K562 (cell line): ENCODE data around the gene NAV2. TPM values are rescaled to one million over a fixed set of nuclear protein-coding genes. Genes with fewer than 3 reads are reported as not detected.

Experiments used
- ATAC-seq: fragments of 200-7000 bp; cut with Tn5 transposase; 3 replicates; pipeline ENCODE4 v1.9.1; 2020; ENCODE audit warnings: moderate library complexity
- BruUV-seq: library from RNA; stranded (reverse); fragments of 400-500 nt; replicated peaks from 2 replicates; lab custom pipeline; 2021; lab: Mats Ljungman, UMichigan
- CTCF ChIA-PET: fragments of 300-600 bp; formaldehyde crosslinking; extraction: SDS; loops from one replicate; lab custom pipeline; 2021; ENCODE audit warnings: low intra/inter-chr PET ratio; lab: Yijun Ruan, JAX
- POLR2A ChIA-PET: fragments of 300-600, 350-650 bp; sonication (Branson Sonifier 250); formaldehyde crosslinking; extraction: SDS; loops from one replicate; lab custom pipeline; 2021; ENCODE audit warnings: antibody characterized with exemption, inconsistent platforms; lab: Yijun Ruan, JAX
- DNase-seq, 4 experiments: peaks; one replicate each; pipeline versions ENCODE4 v3.0.0 to v3.0.0-alpha.2; 2011 to 2018; ENCODE audit warnings: low spot score in 3 of 4, mixed read lengths in 3 of 4; ENCODE audit errors: extremely low read depth in 1 of 4
- FAIRE-seq: peaks from 2 replicates; lab custom pipeline; 2011; peaks lifted over from hg19 to GRCh38; lab: Jason Lieb, UNC
- H2AFZ ChIP-seq: 2 replicates; pipeline ENCODE4 v1.6.0; 2011; ENCODE audit warnings: low read depth, low read length, control low read depth, inconsistent platforms
- H3K27ac ChIP-seq: fragments of 200-600 bp; 3 replicates; pipeline ENCODE4 v1.8.0; 2011; ENCODE audit warnings: low read depth, mild to moderate bottlenecking, control low read depth, inconsistent platforms, low read length, moderate library complexity, mixed read lengths; ENCODE audit errors: extremely low read depth
- H3K27me3 ChIP-seq, 2 experiments: fragments of 300-600 bp in 1 of 2; 2 replicates in 1 of 2; 3 replicates in 1 of 2; pipeline versions ENCODE4 v1.6.0 to v1.8.0; 2011; ENCODE audit warnings: inconsistent platforms in 2 of 2, low read length in 2 of 2, mild to moderate bottlenecking in 1 of 2, mixed read lengths in 1 of 2, moderate library complexity in 1 of 2; ENCODE audit not compliant: control insufficient read depth in 2 of 2, insufficient read depth in 2 of 2
- H3K36me3 ChIP-seq: fragments of 300-600 bp; 3 replicates; pipeline ENCODE4 v1.8.0; 2011; ENCODE audit warnings: mild to moderate bottlenecking, low read length, inconsistent platforms; ENCODE audit not compliant: control insufficient read depth, insufficient read depth
- H3K4me1 ChIP-seq, 2 experiments: fragments of 200-600 bp in 1 of 2; replicated peaks in 1 of 2; 2 replicates in 1 of 2; 3 replicates in 1 of 2; pipeline versions ENCODE4 v1.5.1 to v1.8.0; 2011; ENCODE audit warnings: inconsistent platforms in 2 of 2, low read length in 2 of 2, mild to moderate bottlenecking in 1 of 2, mixed read lengths in 1 of 2, moderate library complexity in 1 of 2; ENCODE audit not compliant: control insufficient read depth in 2 of 2, insufficient read depth in 2 of 2
- H3K4me2 ChIP-seq: 2 replicates; pipeline ENCODE4 v1.6.1; 2011; ENCODE audit warnings: low read length, control low read depth, inconsistent platforms, mixed read lengths; ENCODE audit not compliant: insufficient read depth
- H3K4me3 ChIP-seq: fragments of 200-600 bp; sonication (generic), shearing (Covaris generic); 2 replicates; pipeline ENCODE4 v1.5.1; 2016; ENCODE audit warnings: control low read depth, inconsistent platforms
- H3K79me2 ChIP-seq: fragments of 200-600 bp; 3 replicates; pipeline ENCODE4 v1.8.0; 2011; ENCODE audit warnings: low read length, inconsistent platforms; ENCODE audit not compliant: control insufficient read depth, insufficient read depth
- H3K9ac ChIP-seq, 2 experiments: 2 replicates each; pipeline versions ENCODE4 v1.6.0 to v1.6.1; 2011; ENCODE audit warnings: low read depth in 2 of 2, low read length in 2 of 2, control low read depth in 1 of 2, inconsistent platforms in 1 of 2, mild to moderate bottlenecking in 1 of 2, mixed read lengths in 1 of 2; ENCODE audit not compliant: insufficient read depth in 1 of 2
- H3K9me1 ChIP-seq: one replicate; pipeline ENCODE4 v1.6.0; 2011; ENCODE audit warnings: inconsistent platforms, mild to moderate bottlenecking, low read length, moderate library complexity; ENCODE audit not compliant: control insufficient read depth, insufficient read depth
- H3K9me3 ChIP-seq: replicated peaks from 2 replicates; pipeline ENCODE4 v1.5.1; 2011; ENCODE audit warnings: low read depth, low read length, inconsistent platforms; ENCODE audit not compliant: control insufficient read depth, insufficient read depth
- H4K20me1 ChIP-seq: replicated peaks from 2 replicates; pipeline ENCODE4 v1.6.1; 2011; ENCODE audit warnings: low read length, inconsistent platforms, mixed read lengths; ENCODE audit not compliant: control insufficient read depth, insufficient read depth
- ATF3 ChIP-seq, 2 experiments: fragments of 450-650 bp in 1 of 2; sonication (generic) in 1 of 2; formaldehyde crosslinking in 1 of 2; IDR thresholded peaks in 1 of 2; conservative IDR thresholded peaks in 1 of 2; 2 replicates each; pipeline versions ENCODE4 v1.6.1 to v1.8.1; 2016 to 2023; ENCODE audit warnings: mild to moderate bottlenecking in 2 of 2, moderate library complexity in 2 of 2, inconsistent platforms in 1 of 2, missing genetic modification reagents in 1 of 2
- DPF2 ChIP-seq: fragments of 450-650 bp; IDR thresholded peaks from 2 replicates; pipeline ENCODE4 v1.6.1; 2016
- EGR1 ChIP-seq: fragments of 450-650 bp; conservative IDR thresholded peaks from 2 replicates; pipeline ENCODE4 v1.6.1; 2017; ENCODE audit warnings: mild to moderate bottlenecking
- ERF ChIP-seq: fragments of 450-650 bp; formaldehyde crosslinking; IDR thresholded peaks from 2 replicates; pipeline ENCODE4 v1.4.0; 2020; ENCODE audit warnings: mild to moderate bottlenecking, mixed read lengths
- MAFF ChIP-seq: IDR thresholded peaks from 2 replicates; pipeline ENCODE4 v1.6.1; 2012; ENCODE audit warnings: low read length, improper control_type of control experiment
- NCOR1 ChIP-seq: fragments of 450-650 bp; IDR thresholded peaks from 2 replicates; pipeline ENCODE4 v1.6.1; 2016; ENCODE audit warnings: mild to moderate bottlenecking, moderate library complexity
- NFIC ChIP-seq: fragments of 450-650 bp; IDR thresholded peaks from 2 replicates; pipeline ENCODE4 v1.6.1; 2017; ENCODE audit warnings: mild to moderate bottlenecking, inconsistent platforms
- POLR2G ChIP-seq: fragments of 200-400 bp; formaldehyde crosslinking; IDR thresholded peaks from 2 replicates; pipeline ENCODE4 v1.6.1; 2017; ENCODE audit warnings: low read depth, mild to moderate bottlenecking, antibody characterized with exemption, low read length, moderate library complexity
- PRDM10 ChIP-seq: fragments of 450-650 bp; IDR thresholded peaks from 2 replicates; pipeline ENCODE4 v1.6.1; 2018; ENCODE audit not compliant: partially characterized antibody
- SFPQ ChIP-seq: fragments of 200-400 bp; formaldehyde crosslinking; IDR thresholded peaks from 2 replicates; pipeline ENCODE4 v1.6.1; 2017; ENCODE audit warnings: mild to moderate bottlenecking, low read depth, low read length, moderate library complexity
- TBL1XR1 ChIP-seq, 2 experiments: IDR thresholded peaks; 2 replicates each; pipeline ENCODE4 v1.6.1; 2012; ENCODE audit warnings: improper control_type of control experiment in 2 of 2, low read length in 2 of 2, mild to moderate bottlenecking in 1 of 2
- USF1 ChIP-seq: sonication (generic); formaldehyde crosslinking; IDR thresholded peaks from 2 replicates; pipeline ENCODE4 v1.9.0; 2022; ENCODE audit warnings: mild to moderate bottlenecking, missing genetic modification reagents
- ZNF232 ChIP-seq: sonication (generic); formaldehyde crosslinking; IDR thresholded peaks from 2 replicates; pipeline ENCODE4 v1.8.0; 2022; ENCODE audit warnings: mild to moderate bottlenecking, missing genetic modification reagents
- ZNF354B ChIP-seq: fragments of 250-450 bp; sonication (Bioruptor Pico); IDR thresholded peaks from 2 replicates; pipeline ENCODE4 v1.4.0; 2020
- WGBS: fragments of 100-300 bp; shearing (Covaris generic); methylation state at CpG from one replicate; pipeline ENCODE4 v1.1.6; 2016; ENCODE audit warnings: low coverage, mixed read lengths; ENCODE audit not compliant: insufficient coverage; ENCODE audit errors: missing lambda C conversion rate; 5-methylcytosine and 5-hydroxymethylcytosine counted together
- in situ Hi-C: fragments of 300-500 bp; cut with MboI; formaldehyde crosslinking; loops from 4 replicates; pipeline ENCODE4 v1.15.0; 2018; ENCODE audit warnings: inconsistent platforms, mixed read lengths
- intact Hi-C: fragments of 100-400 bp; cut with micrococcal nuclease; formaldehyde crosslinking; loops from 2 replicates; pipeline ENCODE4 v1.14.2; 2022
- polyA plus RNA-seq, 8 experiments: library from polyadenylated mRNA; depleted of rRNA in 4 of 8; stranded (reverse) in 5 of 8; unstranded in 3 of 8; fragments of >200 nt; fragmentation: Nextera tagmentation in 2 of 8; fragmentation: Illumina TruSeq in 1 of 8; extraction: Ambion mirVana in 2 of 8; extraction: Trizol in 1 of 8; gene quantifications; 2 replicates each; pipeline versions ENCODE4 v1.2.1 to v1.2.3, GENCODE V29; 2011 to 2014; ENCODE audit warnings: inconsistent platforms in 1 of 8, missing spikeins in 1 of 8
- total RNA-seq, 7 experiments: library from RNA; depleted of rRNA in 6 of 7; stranded (reverse); fragments of >200 nt in 6 of 7; fragmentation: Illumina TruSeq in 2 of 7; extraction: Trizol in 2 of 7; gene quantifications; 2 replicates each; pipeline versions ENCODE4 v1.2.1 to v1.2.3, GENCODE V29; 2011 to 2021; ENCODE audit warnings: low replicate concordance in 1 of 7

The NAV2 gene
- total and polyA plus RNA-seq, 9 of the 15 experiments (the other 6 are each of a cell fraction or from before 2014, with no cell fraction given): 0.03 to 0.35 (median 0.05) TPM

- ATAC-seq (peak; percentile 90), DNase-seq (peak; percentile 36 to 86 (median 58)), FAIRE-seq (peak; percentile 84)
- peaks cover 4 to 47% of the 10 kb centered on the region in 2 experiments; a peak in 4 of 5 replicates for H3K4me1 ChIP-seq
- intact Hi-C loops (loop anchor here (1.0 to 5.0 kb wide), 3 partner anchors 9 to 103 kb away; no protein-coding TSS in a partner anchor), in situ Hi-C loops (no loop called here)
- H4K20me1 ChIP-seq: no peaks in the 10 kb centered on the region
- CTCF ChIA-PET: no interaction called here
- peak overlapping the region; percentile 26 for H3K4me3 ChIP-seq
- no peaks in the 10 kb centered on the region for H3K9me1 ChIP-seq
- H3K9ac ChIP-seq: peak overlapping the region; percentile 62 to 64
- H3K27me3 ChIP-seq: no peaks in the 10 kb centered on the region
- H3K79me2 ChIP-seq: no peaks in the 10 kb centered on the region; the same call in 2 of the 3 replicates
- POLR2A ChIA-PET: interaction anchor here (1.0 to 2.6 kb wide), 4 partner anchors 9 to 45 kb away, joined by 4 to 11 read pairs (median 6); no protein-coding TSS in a partner anchor
- peak overlapping the region; percentile 76 for H3K4me2 ChIP-seq
- H2AFZ ChIP-seq: peak overlapping the region; percentile 25
- H3K36me3 ChIP-seq: no peaks in the 10 kb centered on the region
- H3K9me3 ChIP-seq: no peaks in the 10 kb centered on the region; the same call in 1 of the 2 replicates
- WGBS: 13% methylated on average over 9 of the region's 9 CpGs
- no TSS peak for BruUV-seq
- H3K27ac ChIP-seq: peak overlapping the region; percentile 45
- TF ChIP-seq SFPQ: no peak
- no peak for TF ChIP-seq ERF (CRISPR knock-in tag)
- TF ChIP-seq NCOR1: peak; percentile 69
- TF ChIP-seq ZNF354B (CRISPR knock-in tag): no peak
- peak; percentile 22 for TF ChIP-seq PRDM10
- peak; percentile 44 for TF ChIP-seq NFIC
- TF ChIP-seq TBL1XR1 (IDR thresholded peaks at IDR 0.05; ENCODE audit: low read length in 2 of 2): peak in 1 of 2 experiments; percentile 64; a peak in 1 of 4 replicates
- TF ChIP-seq MAFF: 0 out of 2 replicates have a peak, but pooled peaks have one; percentile 3
- no peak for TF ChIP-seq ZNF232 (CRISPR knock-in tag)
- TF ChIP-seq ATF3 (IDR thresholded peaks at IDR 0.05): no peak
- TF ChIP-seq ATF3 (CRISPR knock-in tag; conservative IDR thresholded peaks at IDR 0.05): no peak
- TF ChIP-seq EGR1: peak; percentile 66
- no peak for TF ChIP-seq USF1 (CRISPR knock-in tag)
- TF ChIP-seq POLR2G: peak; percentile 35; the same call in 1 of the 2 replicates
- peak; percentile 80; the same call in 1 of the 2 replicates for TF ChIP-seq DPF2
These were observed 367.5 kb downstream of the NAV2 start for GRCh38 chr11:20080032-20080685.
